NCI-H526 treated with DMSO at 0.1 percent for 48 hours (cell line): ENCODE data around the gene ESRRG.
"Not testable (repeated sequence)": the region's sequence is repeated elsewhere in the genome, so short reads cannot be mapped to it uniquely, and the experiment has no call there.

Experiments used
- DNase-seq: peaks from one replicate; lab custom pipeline; 2025; lab: John Stamatoyannopoulos, UW

ESRRG gene

GRCh38 chr1:216704065-216704464 lies 19.2 kb downstream of the ESRRG start:
- DNase-seq = not testable (repeated sequence)

GRCh38 chr1:216702170-216702569 lies 21.1 kb downstream of the ESRRG start:
- DNase-seq = no peak

- no peak for DNase-seq
Measured at GRCh38 chr1:216700779-216701178, 22.4 kb downstream of the ESRRG start.

GRCh38 chr1:216691710-216692109 lies 31.5 kb downstream of the ESRRG start:
- no peak for DNase-seq

GRCh38 chr1:216690603-216691002 lies 32.6 kb downstream of the ESRRG start:
- no peak for DNase-seq

GRCh38 chr1:216688127-216688657 lies 35.0 kb downstream of the ESRRG start:
- DNase-seq = no peak

GRCh38 chr1:216686860-216687766 lies 36.1 kb downstream of the ESRRG start:
- DNase-seq = no peak

GRCh38 chr1:216682752-216683151 lies 40.5 kb downstream of the ESRRG start:
- DNase-seq = no peak

- DNase-seq = no peak
Measured at GRCh38 chr1:216679108-216679507, 44.1 kb downstream of the ESRRG start.

- DNase-seq = no peak
Measured at GRCh38 chr1:216670118-216670883, 52.9 kb downstream of the ESRRG start.

- no peak for DNase-seq
Measured at GRCh38 chr1:216666441-216666840, 56.8 kb downstream of the ESRRG start.

- no peak for DNase-seq
Measured at GRCh38 chr1:216665856-216666255, 57.4 kb downstream of the ESRRG start.

GRCh38 chr1:216665406-216665805 lies 57.8 kb downstream of the ESRRG start:
- no peak for DNase-seq

- DNase-seq = no peak
Measured at GRCh38 chr1:216662681-216663080, 60.5 kb downstream of the ESRRG start.

- no peak for DNase-seq
Measured at GRCh38 chr1:216660561-216660960, 62.7 kb downstream of the ESRRG start.

- DNase-seq = no peak
Measured at GRCh38 chr1:216653001-216653400, 70.2 kb downstream of the ESRRG start.

GRCh38 chr1:216651826-216652418 lies 71.3 kb downstream of the ESRRG start:
- no peak for DNase-seq

- no peak for DNase-seq
Measured at GRCh38 chr1:216643176-216643575, 80.1 kb downstream of the ESRRG start.

- no peak for DNase-seq
Measured at GRCh38 chr1:216641669-216642460, 81.4 kb downstream of the ESRRG start.

- DNase-seq = no peak
Measured at GRCh38 chr1:216640100-216640499, 83.1 kb downstream of the ESRRG start.

GRCh38 chr1:216632980-216633379 lies 90.2 kb downstream of the ESRRG start:
- DNase-seq = no peak

- no peak for DNase-seq
Measured at GRCh38 chr1:216630532-216630931, 92.7 kb downstream of the ESRRG start.
